ENCODE results near the gene ABCG5. TPM values are rescaled to one million over a fixed set of nuclear protein-coding genes. Genes with fewer than 3 reads are reported as not detected.
A peak's percentile ranks its signal among the peaks of the same experiment; 100 is the strongest.

ABCG5 gene
- total and polyA plus RNA-seq, 2 of the 4 experiments (the other 2 are of a cell fraction), result not detected

- H3K27ac ChIP-seq (ENCODE audit: insufficient read depth, low read length), result no peak overlapping the region
- no peaks in the 10 kb centered on the region for H4K20me1 ChIP-seq (ENCODE audit: insufficient read depth, low read length)
- H2AFZ ChIP-seq (replicated peaks; ENCODE audit: low read length, poor library complexity), result no peak overlapping the region
- ChIA-PET CTCF (no interaction called here), POLR2A (ENCODE audit: unreplicated experiment) (no interaction called here)
- dilution Hi-C loops (cut with HindIII; ENCODE audit: low sequenced_read_pairs, unreplicated experiment) (no loop called here), intact Hi-C loops (cut with micrococcal nuclease) (no loop called here), in situ Hi-C loops (cut with MboI; ENCODE audit: low sequenced_read_pairs) (no loop called here)
- peaks cover 4% of the 10 kb centered on the region for H3K27me3 ChIP-seq (ENCODE audit: control insufficient read depth, insufficient read depth, low read length)
- no peak for DNase-seq
- no peak overlapping the region for H3K23ac ChIP-seq (ENCODE audit: low read depth, low read length)
- no peaks in the 10 kb centered on the region for H3K9me3 ChIP-seq (ENCODE audit: control insufficient read depth, insufficient read depth, low read length)
- no peak overlapping the region for H4K91ac ChIP-seq (ENCODE audit: insufficient read depth, low read depth, low read length)
- no peak overlapping the region for H3K56ac ChIP-seq (ENCODE audit: extremely low read depth, insufficient read depth, low read length)
- no peak overlapping the region; the same call in 1 of the 2 replicates for H3K4ac ChIP-seq (ENCODE audit: low read depth, low read length)
- no peak overlapping the region for H3K4me2 ChIP-seq (ENCODE audit: low read depth, low read length)
- H2BK120ac ChIP-seq (ENCODE audit: low read depth, low read length), result no peak overlapping the region
- peaks cover 4% of the 10 kb centered on the region for H3K4me1 ChIP-seq (ENCODE audit: control insufficient read depth, insufficient read depth, low read length)
- no peak overlapping the region for H2BK5ac ChIP-seq (ENCODE audit: low read depth, low read length, poor library complexity, severe bottlenecking)
- no peak overlapping the region for H4K5ac ChIP-seq (ENCODE audit: low read depth, low read length)
- H3K36me3 ChIP-seq (ENCODE audit: control insufficient read depth, insufficient read depth, low read length), result no peaks in the 10 kb centered on the region
- H4K8ac ChIP-seq (ENCODE audit: low read depth in 2 of 2, low read length in 2 of 2), result no peak overlapping the region
- peak overlapping the region; percentile 60; the same call in 1 of the 2 replicates for H2AK5ac ChIP-seq (ENCODE audit: low read depth, low read length)
- peaks cover 7% of the 10 kb centered on the region for H3K9me1 ChIP-seq (ENCODE audit: insufficient read depth, low read length)
- BruUV-seq (replicated peaks), result no TSS peak
- TF ChIP-seq BHLHE40 (IDR thresholded peaks at IDR 0.05; ENCODE audit: low read depth, low read length), result no peak
- no peak for TF ChIP-seq POLR2A (IDR thresholded peaks at IDR 0.05; ENCODE audit: low read depth, low read length)
- TF ChIP-seq, protein P1, sequence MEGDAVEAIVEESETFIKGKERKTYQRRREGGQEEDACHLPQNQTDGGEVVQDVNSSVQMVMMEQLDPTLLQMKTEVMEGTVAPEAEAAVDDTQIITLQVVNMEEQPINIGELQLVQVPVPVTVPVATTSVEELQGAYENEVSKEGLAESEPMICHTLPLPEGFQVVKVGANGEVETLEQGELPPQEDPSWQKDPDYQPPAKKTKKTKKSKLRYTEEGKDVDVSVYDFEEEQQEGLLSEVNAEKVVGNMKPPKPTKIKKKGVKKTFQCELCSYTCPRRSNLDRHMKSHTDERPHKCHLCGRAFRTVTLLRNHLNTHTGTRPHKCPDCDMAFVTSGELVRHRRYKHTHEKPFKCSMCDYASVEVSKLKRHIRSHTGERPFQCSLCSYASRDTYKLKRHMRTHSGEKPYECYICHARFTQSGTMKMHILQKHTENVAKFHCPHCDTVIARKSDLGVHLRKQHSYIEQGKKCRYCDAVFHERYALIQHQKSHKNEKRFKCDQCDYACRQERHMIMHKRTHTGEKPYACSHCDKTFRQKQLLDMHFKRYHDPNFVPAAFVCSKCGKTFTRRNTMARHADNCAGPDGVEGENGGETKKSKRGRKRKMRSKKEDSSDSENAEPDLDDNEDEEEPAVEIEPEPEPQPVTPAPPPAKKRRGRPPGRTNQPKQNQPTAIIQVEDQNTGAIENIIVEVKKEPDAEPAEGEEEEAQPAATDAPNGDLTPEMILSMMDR (conservative IDR thresholded peaks at IDR 0.05; ENCODE audit: low read depth, low read length), result no peak
- no peak for TF ChIP-seq CEBPB (IDR thresholded peaks at IDR 0.05; ENCODE audit: low read depth, low read length)
- TF ChIP-seq USF2 (IDR thresholded peaks at IDR 0.05; ENCODE audit: low read depth, low read length), result no peak
- no peak for TF ChIP-seq MXI1 (IDR thresholded peaks at IDR 0.05; ENCODE audit: borderline replicate concordance, low read depth, low read length)
- TF ChIP-seq NFE2L2 (IDR thresholded peaks at IDR 0.05; ENCODE audit: low read depth, low read length), result no peak
- no peak for TF ChIP-seq FOS (IDR thresholded peaks at IDR 0.05; ENCODE audit: low read depth, low read length)
- TF ChIP-seq ELK1 (IDR thresholded peaks at IDR 0.05; ENCODE audit: borderline replicate concordance, low read depth, low read length), result no peak
- no peak for TF ChIP-seq MAZ (IDR thresholded peaks at IDR 0.05; ENCODE audit: borderline replicate concordance, low read depth, low read length)
- TF ChIP-seq CHD1 (IDR thresholded peaks at IDR 0.05; ENCODE audit: low read depth, low read length), result no peak
- TF ChIP-seq SMC3 (IDR thresholded peaks at IDR 0.05; ENCODE audit: low read depth, low read length), result no peak
- no peak for TF ChIP-seq RAD21 (IDR thresholded peaks at IDR 0.05; ENCODE audit: low read length)
- TF ChIP-seq MAFK (IDR thresholded peaks at IDR 0.05; ENCODE audit: low read depth, low read length), result no peak
- no peak for TF ChIP-seq RCOR1 (IDR thresholded peaks at IDR 0.05; ENCODE audit: insufficient replicate concordance, low read length)
- no peak for TF ChIP-seq RFX5 (IDR thresholded peaks at IDR 0.05; ENCODE audit: low read depth, low read length)
- no peak overlapping the region for H3K14ac ChIP-seq (replicated peaks; ENCODE audit: low read depth, low read length)
- no peaks in the 10 kb centered on the region for H3K79me1 ChIP-seq (ENCODE audit: low read depth in 1 of 2, low read length in 2 of 2)
- no peak overlapping the region for H2BK15ac ChIP-seq (ENCODE audit: low read depth, low read length)
- no CpG with 5 or more reads among the region's 9 CpGs for WGBS, 2 experiments (ENCODE audit: extremely low coverage in 2 of 2, insufficient read length in 1 of 2)
- peak overlapping the region; percentile 32; the same call in 1 of the 2 replicates for H2BK20ac ChIP-seq (ENCODE audit: low read depth, low read length)
- no peak overlapping the region for H3K9ac ChIP-seq (ENCODE audit: low read depth, low read length)
- H3K4me3 ChIP-seq (ENCODE audit: insufficient read depth, low read depth, low read length), result no peak overlapping the region
- H3K18ac ChIP-seq (ENCODE audit: low read depth, low read length), result no peak overlapping the region
- H2AK9ac ChIP-seq (replicated peaks; ENCODE audit: low read depth, low read length, poor library complexity), result no peak overlapping the region
- no peak for ATAC-seq (ENCODE audit: low read depth)
Observed at GRCh38 chr2:43880471-43880870, 41.8 kb upstream of the ABCG5 start.

Data from IMR-90 (cell line).